Ovary (tissue), 3 donors: Measurements from ENCODE around the gene SYTL3.

Source experiments
- POLR2A ChIP-seq: fragments of 450-650 bp; IDR thresholded peaks from one replicate; pipeline ENCODE4 v1.6.1; 2017; ENCODE audit warnings: antibody characterized with exemption, mild to moderate bottlenecking, moderate library complexity
- TF ChIP-seq, protein P1 (sequence below), 3 donors: fragments of 450-650 bp in 2 of 3; fragments of 200-600 bp in 1 of 3; IDR thresholded peaks; one replicate each; pipeline versions ENCODE4 v1.5.1 to v1.8.0; 2016 to 2022; ENCODE audit warnings: antibody characterized with exemption in 3 of 3, mild to moderate bottlenecking in 1 of 3
- donor health status: DM: no; HTN: no; CAD: no.

- no peak for TF ChIP-seq POLR2A
- TF ChIP-seq, protein P1, sequence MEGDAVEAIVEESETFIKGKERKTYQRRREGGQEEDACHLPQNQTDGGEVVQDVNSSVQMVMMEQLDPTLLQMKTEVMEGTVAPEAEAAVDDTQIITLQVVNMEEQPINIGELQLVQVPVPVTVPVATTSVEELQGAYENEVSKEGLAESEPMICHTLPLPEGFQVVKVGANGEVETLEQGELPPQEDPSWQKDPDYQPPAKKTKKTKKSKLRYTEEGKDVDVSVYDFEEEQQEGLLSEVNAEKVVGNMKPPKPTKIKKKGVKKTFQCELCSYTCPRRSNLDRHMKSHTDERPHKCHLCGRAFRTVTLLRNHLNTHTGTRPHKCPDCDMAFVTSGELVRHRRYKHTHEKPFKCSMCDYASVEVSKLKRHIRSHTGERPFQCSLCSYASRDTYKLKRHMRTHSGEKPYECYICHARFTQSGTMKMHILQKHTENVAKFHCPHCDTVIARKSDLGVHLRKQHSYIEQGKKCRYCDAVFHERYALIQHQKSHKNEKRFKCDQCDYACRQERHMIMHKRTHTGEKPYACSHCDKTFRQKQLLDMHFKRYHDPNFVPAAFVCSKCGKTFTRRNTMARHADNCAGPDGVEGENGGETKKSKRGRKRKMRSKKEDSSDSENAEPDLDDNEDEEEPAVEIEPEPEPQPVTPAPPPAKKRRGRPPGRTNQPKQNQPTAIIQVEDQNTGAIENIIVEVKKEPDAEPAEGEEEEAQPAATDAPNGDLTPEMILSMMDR (IDR thresholded peaks at IDR 0.05), result no peak
These were observed 3.6 kb upstream of the SYTL3 start for GRCh38 chr6:158646023-158646910.
